GM12864 (cell line): ENCODE data around the gene SPP1.
A peak's percentile ranks its signal among the peaks of the same experiment; 100 is the strongest.

Experiments used
- DNase-seq: peaks from one replicate; pipeline ENCODE4 v3.0.0-alpha.2; 2011; ENCODE audit warnings: low read depth
- H3K4me3 ChIP-seq: 2 replicates; pipeline ENCODE4 v1.5.1; 2011; ENCODE audit warnings: mild to moderate bottlenecking, low read depth, low read length, control low read depth
- TF ChIP-seq, protein P1 (sequence below): IDR thresholded peaks from 2 replicates; pipeline ENCODE4 v1.5.1; 2011; ENCODE audit warnings: low read depth, mild to moderate bottlenecking, moderate library complexity, low read length, control low read depth, inconsistent platforms; ENCODE audit errors: missing control alignments

Gene SPP1

GRCh38 chr4:88008122-88008742, 32.7 kb downstream of the SPP1 start:
- TF ChIP-seq, protein P1, sequence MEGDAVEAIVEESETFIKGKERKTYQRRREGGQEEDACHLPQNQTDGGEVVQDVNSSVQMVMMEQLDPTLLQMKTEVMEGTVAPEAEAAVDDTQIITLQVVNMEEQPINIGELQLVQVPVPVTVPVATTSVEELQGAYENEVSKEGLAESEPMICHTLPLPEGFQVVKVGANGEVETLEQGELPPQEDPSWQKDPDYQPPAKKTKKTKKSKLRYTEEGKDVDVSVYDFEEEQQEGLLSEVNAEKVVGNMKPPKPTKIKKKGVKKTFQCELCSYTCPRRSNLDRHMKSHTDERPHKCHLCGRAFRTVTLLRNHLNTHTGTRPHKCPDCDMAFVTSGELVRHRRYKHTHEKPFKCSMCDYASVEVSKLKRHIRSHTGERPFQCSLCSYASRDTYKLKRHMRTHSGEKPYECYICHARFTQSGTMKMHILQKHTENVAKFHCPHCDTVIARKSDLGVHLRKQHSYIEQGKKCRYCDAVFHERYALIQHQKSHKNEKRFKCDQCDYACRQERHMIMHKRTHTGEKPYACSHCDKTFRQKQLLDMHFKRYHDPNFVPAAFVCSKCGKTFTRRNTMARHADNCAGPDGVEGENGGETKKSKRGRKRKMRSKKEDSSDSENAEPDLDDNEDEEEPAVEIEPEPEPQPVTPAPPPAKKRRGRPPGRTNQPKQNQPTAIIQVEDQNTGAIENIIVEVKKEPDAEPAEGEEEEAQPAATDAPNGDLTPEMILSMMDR, result no peak
- peak overlapping the region; percentile 90 for H3K4me3 ChIP-seq
- DNase-seq, result no peak

GRCh38 chr4:88008743-88009171, 33.2 kb downstream of the SPP1 start:
- DNase-seq, result no peak
- TF ChIP-seq, protein P1, result no peak
- peak overlapping the region; percentile 90 for H3K4me3 ChIP-seq

GRCh38 chr4:88009871-88010270, 34.4 kb downstream of the SPP1 start:
- no peak for DNase-seq
- TF ChIP-seq, protein P1, result no peak
- H3K4me3 ChIP-seq, result peak overlapping the region; percentile 26; the same call in 1 of the 2 replicates

DNA sequence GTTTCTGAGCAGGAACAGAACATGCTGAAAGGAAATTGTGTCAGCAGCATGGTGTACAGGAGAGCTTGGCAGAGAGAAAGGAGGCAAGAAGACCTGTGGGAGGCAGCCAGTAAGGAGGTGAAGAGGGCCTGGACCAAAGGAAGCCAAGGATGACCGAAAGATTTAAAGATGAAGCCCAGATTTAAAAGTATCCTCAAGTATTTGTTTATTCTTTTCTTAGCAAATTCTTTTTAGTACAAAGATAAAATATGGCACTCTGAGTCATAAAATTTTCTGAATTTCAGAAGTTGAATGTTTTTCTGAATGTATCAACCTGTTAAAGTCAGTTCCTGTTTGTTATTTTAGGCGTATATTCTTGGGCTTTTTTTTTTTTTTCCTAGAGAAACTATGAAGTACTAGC, 35.5 kb downstream of the SPP1 start:
- DNase-seq, result no peak
- no peak overlapping the region; the same call in 1 of the 2 replicates for H3K4me3 ChIP-seq
- TF ChIP-seq, protein P1, result no peak

GRCh38 chr4:88012647-88013046, 37.1 kb downstream of the SPP1 start:
- no peak overlapping the region for H3K4me3 ChIP-seq
- TF ChIP-seq, protein P1, result no peak
- no peak for DNase-seq

GRCh38 chr4:88014386-88014905, 38.9 kb downstream of the SPP1 start:
- TF ChIP-seq, protein P1, result no peak
- DNase-seq, result no peak
- H3K4me3 ChIP-seq, result no peak overlapping the region
